Bronchial smooth muscle cell (primary cell): ENCODE results near the gene ACOX1. TPM values are rescaled to one million over a fixed set of nuclear protein-coding genes. Genes with fewer than 3 reads are reported as not detected.

Experiments used
- total RNA-seq: library from RNA; depleted of rRNA; stranded (reverse); fragments of >200 nt; gene quantifications from 2 replicates; pipeline ENCODE4 v1.2.1, GENCODE V29; 2014

The ACOX1 gene
- 50.6 and 61.0 TPM in 2 replicates for total RNA-seq

GRCh38 chr17:75978938-75979704, at the start of gene ACOX1, which contains the start of gene TEN1:
TSS of gene ACOX1 (minus strand) at chr17:75979166. CDS start at chr17:75979073, 93 bp downstream.
TSS of gene TEN1 (plus strand) at chr17:75979240. CDS start at chr17:75986193, 6,953 bp downstream.

DNA sequence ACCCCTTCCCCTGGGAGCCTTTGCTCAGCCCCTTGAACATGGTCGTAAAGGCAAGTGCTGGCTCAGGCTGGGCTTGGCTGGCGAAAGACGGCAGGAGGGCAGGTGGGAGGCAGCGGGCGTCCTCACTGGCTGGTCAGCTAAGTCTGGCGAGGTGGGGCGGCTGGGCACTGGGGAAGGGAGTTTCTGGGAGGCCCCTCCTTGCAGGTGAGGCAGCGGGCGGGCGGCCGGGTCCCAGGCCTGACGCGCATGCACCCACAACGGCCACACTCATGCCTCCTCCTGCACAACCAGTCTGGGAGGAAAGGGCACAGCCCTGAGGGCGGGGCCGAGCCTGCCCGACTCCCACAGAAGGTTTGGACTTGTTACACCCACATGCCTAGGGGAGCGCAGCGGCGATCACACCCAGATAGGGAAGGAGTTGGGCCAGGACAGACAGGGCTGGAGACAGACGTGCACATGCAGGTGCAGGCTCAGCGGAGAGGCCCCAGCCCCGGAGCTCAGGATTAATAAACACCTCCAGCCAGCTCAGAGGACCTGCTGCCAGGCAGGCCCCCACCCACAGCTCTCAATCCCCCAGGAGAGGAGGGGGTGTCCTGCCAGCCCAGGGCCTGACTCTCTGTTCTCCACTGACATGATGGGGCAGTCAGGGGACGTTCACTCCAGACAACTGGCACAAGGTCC, 48.3 kb upstream of the ACOX1 start, which contains the start of gene EVPL:
Gene EVPL (minus strand): TSS at position 148 of the 681 bp plus-strand sequence. CDS start 108 bp downstream, at position 40.

DNA sequence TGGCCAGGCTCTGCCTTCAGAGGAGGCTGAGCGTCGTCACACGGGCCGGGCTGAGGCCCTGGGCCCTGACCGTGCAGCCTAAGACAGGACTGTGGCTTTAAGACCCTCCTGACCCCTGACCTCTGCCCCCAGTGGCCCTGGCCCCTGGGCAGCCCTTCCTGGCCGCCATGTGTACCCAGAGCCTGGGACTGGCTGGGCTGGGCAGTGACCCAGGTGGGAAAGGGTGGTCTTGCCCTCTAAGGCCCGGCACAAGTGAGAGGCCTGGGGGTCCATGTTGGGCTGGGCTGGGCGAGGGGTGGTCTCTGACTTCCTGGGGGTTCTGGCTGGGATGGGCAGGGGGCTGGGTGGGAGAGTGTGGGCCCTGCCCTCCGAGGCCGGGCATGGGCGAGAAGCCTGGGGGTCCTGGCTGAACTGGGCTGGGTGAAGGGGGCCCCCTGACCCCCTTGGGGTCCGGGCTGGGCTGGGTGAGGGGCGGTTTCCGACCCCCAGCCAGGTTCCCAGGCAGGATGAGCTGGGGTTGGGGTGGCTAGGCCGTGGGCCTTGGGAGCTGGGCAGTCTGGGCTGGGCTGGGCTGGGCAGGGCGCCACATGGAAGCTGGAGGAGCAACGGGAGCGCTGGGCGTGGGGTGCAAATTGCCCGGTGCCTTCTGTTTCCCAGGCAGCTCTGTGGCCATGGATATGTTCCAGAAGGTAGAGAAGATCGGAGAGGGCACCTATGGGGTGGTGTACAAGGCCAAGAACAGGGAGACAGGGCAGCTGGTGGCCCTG, 22.0 kb upstream of the ACOX1 start, which contains the start of gene CDK3:
Gene CDK3 (plus strand): TSS at position 101 of the 767 bp plus-strand sequence. CDS start 571 bp downstream, at position 672.

DNA sequence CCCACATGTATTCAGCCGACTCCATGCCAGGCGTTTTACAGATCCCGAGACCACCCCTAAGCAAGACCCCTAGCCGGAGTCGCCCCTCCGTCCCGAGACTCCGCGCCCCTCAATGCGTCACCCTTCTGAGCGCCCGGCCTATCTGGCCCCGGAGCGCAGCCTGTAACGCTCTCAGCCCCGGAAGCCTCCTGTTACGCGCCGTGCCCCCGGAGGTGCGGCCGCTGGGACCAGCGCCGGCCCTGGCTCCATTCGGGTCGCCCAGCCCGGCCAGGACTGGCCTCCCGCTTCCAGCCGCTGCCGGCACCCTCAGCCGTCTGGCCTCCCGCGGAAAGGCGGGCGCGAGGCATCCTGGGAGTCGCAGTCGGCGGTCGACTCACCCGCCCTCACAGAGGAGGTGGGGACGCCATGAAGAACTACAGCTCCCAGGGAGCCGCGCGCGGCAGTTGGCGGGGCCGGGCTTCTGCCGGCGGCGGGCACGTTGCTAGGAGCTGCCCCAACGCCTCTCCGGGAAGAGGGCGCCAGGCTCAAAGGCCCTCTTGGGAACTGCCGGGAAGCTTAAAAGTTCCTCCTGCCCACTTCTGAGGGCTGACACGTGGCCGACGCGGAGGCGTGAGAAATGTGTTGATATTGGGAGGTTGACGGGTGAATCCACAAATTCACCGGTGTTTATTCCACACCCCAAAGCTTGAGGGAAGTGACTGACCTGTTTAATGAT, 38.1 kb downstream of the ACOX1 start, which contains the start of gene FBF1:
Gene FBF1 (minus strand): TSS at position 316 of the 715 bp plus-strand sequence. CDS start 2,893 bp downstream, outside the sequence.

DNA sequence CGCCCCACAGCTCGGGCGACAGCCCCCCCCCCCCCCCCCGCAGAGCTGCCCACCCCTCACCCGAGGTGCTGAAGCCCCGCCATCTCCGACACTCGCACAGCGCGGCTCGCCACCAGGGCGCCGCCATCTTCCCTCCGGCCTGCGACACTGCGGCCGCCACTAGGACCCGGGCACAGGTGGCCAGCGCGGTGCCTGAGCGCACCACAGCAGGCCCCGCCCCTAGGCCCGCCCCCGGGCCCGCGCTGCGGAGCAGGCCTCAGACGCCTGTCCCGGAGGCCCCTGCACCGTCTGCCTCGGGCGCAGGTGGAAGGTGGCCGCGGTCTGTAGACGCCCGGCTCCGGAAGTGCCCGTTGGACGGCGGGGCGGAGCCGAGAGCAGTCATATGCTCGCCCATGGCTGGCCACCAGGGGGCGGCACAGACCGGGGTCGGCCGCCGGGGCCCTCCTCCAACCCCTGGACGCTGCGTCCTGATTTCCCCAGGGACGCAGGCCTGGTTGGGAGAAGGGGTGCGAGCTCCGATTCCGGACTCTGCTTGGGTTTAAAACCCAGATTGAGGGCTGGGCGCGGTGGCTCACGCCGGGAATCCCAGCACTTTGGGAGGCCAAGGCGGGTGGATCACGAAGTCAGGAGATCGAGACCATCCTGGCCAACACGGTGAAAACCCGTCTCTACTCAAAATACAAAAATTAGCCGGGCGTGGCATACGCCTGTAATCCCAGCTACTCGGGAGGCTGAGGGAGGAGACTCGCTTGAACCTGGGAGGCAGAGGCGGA, 74.0 kb downstream of the ACOX1 start, which contains the start of gene MRPL38:
Gene MRPL38 (minus strand): TSS at position 136 of the 773 bp plus-strand sequence. CDS start 9 bp downstream, at position 127.

GRCh38 chr17:75896415-75897159, 82.4 kb downstream of the ACOX1 start, which contains the start of gene TRIM65:
TSS of gene TRIM65 (minus strand) at chr17:75896951. CDS start at chr17:75896937, 14 bp downstream.

Other genes starting within 250 kb of the ACOX1 start
- 35.4 and 54.4 TPM in 2 replicates for gene GALK1, start 214.0 kb downstream of the ACOX1 start, total RNA-seq
- 11.4 and 12.3 TPM in 2 replicates for gene UNK, start 194.4 kb downstream of the ACOX1 start, total RNA-seq
- 1.6 and 2.5 TPM in 2 replicates for gene UNC13D, start 134.8 kb downstream of the ACOX1 start, total RNA-seq
- 22.7 and 36.3 TPM in 2 replicates for gene WBP2, start 123.8 kb downstream of the ACOX1 start, total RNA-seq
- 8.4 and 23.0 TPM in 2 replicates for gene TRIM47, start 100.6 kb downstream of the ACOX1 start, total RNA-seq
- 8.7 and 12.3 TPM in 2 replicates for gene TRIM65, start 82.2 kb downstream of the ACOX1 start, total RNA-seq
- 21.5 and 26.8 TPM in 2 replicates for gene MRPL38, start 74.3 kb downstream of the ACOX1 start, total RNA-seq
- 9.8 and 16.6 TPM in 2 replicates for gene FBF1, start 38.1 kb downstream of the ACOX1 start, total RNA-seq
- gene TEN1, start 74 bp upstream of the ACOX1 start, total RNA-seq: 13.1 and 21.3 TPM in 2 replicates
- 1.4 and 3.0 TPM in 2 replicates for gene CDK3, start 21.7 kb upstream of the ACOX1 start, total RNA-seq
- 0.09 and 0.16 TPM in 2 replicates for gene EVPL, start 48.1 kb upstream of the ACOX1 start, total RNA-seq
- gene SRP68, start 93.4 kb upstream of the ACOX1 start, total RNA-seq: 26.4 and 32.6 TPM in 2 replicates
- gene GALR2, start 95.6 kb upstream of the ACOX1 start, total RNA-seq: not detected in 2 replicates
- under 0.01 TPM in 1 of 2 replicates, not detected in the other for gene ZACN, start 100.0 kb upstream of the ACOX1 start, total RNA-seq
- gene EXOC7, start 124.6 kb upstream of the ACOX1 start, total RNA-seq: 90.0 and 119 TPM in 2 replicates
- gene FOXJ1, start 162.1 kb upstream of the ACOX1 start, total RNA-seq: not detected in 2 replicates